Measurements from ENCODE around the gene C16orf74. TPM values are rescaled to one million over a fixed set of nuclear protein-coding genes. Genes with fewer than 3 reads are reported as not detected.

The C16orf74 gene
- total RNA-seq: 1 to 10 TPM in 1 of 2 donors, under 1 TPM in 1; 0.83 to 1.0 TPM
- long read RNA-seq, donor 1, partial matches to known transcripts: 0 of 2 reads
- long read RNA-seq, donor 1, other reads (novel, unspliced or antisense): 1 of 2 reads
- long read RNA-seq, donor 2, partial matches to known transcripts: 0 of 2 reads
- long read RNA-seq, donor 2, other reads (novel, unspliced or antisense): 1 of 2 reads

DNA sequence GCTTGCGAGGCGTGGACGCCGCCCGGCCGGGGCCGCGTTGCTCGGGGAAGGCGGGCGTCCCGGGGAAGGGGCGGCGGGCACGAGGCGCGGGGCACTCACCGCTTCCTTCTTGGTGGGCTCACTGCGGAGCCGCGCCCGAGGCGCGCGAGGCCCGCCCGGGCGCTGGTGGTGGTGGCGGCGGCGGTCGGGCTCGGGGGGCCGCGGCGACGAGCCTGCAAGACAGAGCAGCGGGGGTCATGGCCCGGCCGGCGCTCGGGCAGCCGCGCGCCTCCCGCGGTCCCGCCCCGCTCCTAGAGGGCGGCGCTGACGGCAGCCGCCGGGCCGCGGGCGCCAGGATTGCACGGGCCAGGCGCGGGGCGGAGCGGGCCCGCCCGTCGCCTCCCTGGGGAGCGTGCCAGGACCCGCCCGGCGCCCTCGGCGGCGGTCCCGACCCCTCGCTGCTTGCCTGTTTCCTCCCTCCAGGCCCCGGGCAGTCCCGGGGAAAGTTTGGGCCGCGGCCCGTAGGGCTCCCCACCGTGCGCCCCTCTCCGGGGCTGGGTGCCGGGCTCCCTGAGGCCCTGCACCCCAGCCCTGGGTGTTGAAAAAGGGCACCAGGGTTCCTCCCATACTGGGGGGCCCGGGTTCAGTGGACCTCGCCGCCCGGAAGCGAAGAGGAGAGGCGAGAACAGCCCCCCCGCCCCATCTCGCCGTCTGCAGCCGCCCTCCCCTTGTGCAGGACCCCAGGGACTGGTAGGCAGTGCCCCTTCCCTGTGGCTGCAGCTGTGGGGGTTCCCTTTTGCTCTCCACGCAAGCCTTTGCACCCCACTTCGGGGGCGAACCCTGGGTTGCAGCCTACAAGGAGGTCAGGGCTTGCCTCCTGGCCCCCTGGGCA lies at the start of gene C16orf74:
Gene C16orf74 (minus strand): TSS at position 270 of the 871 bp plus-strand sequence. CDS start 15,879 bp downstream, outside the sequence.
- intact Hi-C loops (cut with DNase I): no loop called here
- no peak for DNase-seq (ENCODE audit: low spot score)

DNA sequence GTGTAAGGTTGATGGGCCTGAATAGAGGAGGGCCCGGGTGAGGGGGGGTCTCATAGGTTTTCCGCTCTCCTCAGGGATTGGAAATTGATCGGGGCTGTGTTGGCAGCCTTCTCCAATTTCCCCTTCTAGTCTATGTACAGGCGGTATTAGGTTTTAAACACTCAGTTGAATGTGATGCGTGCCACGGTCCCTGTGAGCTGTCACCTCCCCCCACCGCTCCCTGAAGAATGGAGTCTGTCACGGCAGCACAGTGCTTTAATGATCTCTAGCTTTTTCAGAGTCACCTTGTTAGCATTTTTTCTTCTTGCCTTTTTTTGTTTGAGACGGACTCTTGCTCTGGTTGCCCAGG lies 49.4 kb upstream of the C16orf74 start:
- no peak for DNase-seq (ENCODE audit: low spot score)
- intact Hi-C loops (cut with DNase I): no loop called here

GRCh38 chr16:85799497-85800320 lies 48.8 kb upstream of the C16orf74 start, which contains the start of the genes COX4I1 and EMC8:
Gene COX4I1 (plus strand): TSS chr16:85799695. CDS start chr16:85801206, 1,511 bp downstream.
Gene EMC8 (minus strand): TSS chr16:85799544. CDS start chr16:85799295, 249 bp downstream.
- peak; percentile 99 for DNase-seq (ENCODE audit: low spot score)
- intact Hi-C loops (cut with DNase I): no loop called here

DNA sequence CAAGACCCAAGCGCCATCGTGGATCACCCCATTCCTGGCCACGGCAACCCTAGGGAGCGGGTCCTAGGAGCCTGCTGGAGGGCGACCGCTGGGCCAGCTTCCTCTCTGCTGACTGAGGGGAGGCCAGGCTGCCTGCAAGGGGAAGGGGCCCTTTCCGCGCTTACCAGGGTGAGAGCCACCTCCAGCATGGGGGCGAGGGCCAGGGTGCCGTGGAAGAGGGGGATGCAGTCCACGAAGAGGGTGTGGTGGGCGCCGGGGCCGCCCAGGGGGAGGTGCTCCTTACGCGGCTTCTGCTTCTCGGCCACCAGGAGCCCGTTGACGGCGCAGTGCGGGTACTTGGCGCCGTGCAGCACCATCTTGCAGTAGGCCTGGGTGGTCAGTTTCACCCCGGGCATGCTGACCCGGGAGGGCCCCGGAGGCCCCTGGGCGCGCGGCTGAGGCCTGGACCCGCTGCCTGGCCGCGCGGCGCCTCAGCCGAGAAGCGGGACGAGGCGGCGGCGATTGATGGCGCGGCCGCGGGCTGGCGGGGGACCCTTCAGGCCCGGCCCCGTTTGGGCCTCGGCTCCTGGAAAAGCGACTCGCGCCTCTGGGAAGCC lies 48.1 kb upstream of the C16orf74 start:
- no peak for DNase-seq (ENCODE audit: low spot score)
- intact Hi-C loops (cut with DNase I): no loop called here

DNA sequence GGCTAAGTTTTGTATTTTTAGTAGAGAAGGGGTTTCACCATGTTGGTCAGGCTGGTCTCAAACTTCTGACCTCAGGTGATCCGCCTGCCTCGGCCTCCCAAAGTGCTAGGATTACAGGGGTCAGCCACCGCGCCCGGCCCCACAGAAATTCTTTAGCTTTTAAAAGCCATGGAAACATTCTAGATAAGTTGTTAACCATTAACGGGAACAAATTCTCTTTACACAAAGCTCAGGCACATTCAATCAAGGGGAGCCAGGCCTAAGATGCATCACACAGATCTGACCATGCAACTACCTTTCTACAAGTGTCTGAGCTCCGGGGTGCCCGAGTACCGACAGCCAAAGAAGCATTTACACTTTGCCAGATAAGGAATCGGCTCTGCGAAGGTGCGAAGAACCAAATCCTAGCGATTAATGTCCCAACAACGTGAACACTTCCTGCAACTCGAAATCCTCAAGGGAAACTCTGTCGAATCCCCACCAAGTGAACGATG lies 47.4 kb upstream of the C16orf74 start:
- intact Hi-C loops (cut with DNase I): no loop called here
- DNase-seq (ENCODE audit: low spot score): no peak

- intact Hi-C loops (cut with DNase I): no loop called here
Observed at GRCh38 chr16:85796599-85796998, 45.7 kb upstream of the C16orf74 start.

DNA sequence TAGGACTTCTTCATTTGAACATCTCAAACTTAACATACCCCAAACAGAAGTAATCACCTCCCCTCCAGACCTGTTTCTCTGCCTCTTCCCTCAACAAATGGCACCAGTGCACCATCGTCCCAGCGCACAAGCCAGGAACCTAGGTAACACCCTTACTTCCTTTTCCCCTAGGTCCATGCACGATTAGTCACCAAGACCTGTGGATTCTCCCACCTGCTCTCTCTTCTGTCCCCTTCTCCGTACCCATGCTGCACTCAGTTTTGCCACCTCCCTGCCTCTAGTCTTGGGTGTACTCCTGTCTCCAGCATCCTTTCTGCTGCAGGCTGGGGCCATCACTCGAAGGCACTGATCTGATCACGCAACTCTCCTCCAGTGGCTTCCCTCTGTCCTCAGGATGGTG lies 45.3 kb upstream of the C16orf74 start:
- intact Hi-C loops (cut with DNase I): no loop called here
- no peak for DNase-seq (ENCODE audit: low spot score)

More at GRCh38 chr16:85796599-85796998, 45.7 kb upstream of the C16orf74 start:
- DNase-seq (ENCODE audit: low spot score): no peak

DNA sequence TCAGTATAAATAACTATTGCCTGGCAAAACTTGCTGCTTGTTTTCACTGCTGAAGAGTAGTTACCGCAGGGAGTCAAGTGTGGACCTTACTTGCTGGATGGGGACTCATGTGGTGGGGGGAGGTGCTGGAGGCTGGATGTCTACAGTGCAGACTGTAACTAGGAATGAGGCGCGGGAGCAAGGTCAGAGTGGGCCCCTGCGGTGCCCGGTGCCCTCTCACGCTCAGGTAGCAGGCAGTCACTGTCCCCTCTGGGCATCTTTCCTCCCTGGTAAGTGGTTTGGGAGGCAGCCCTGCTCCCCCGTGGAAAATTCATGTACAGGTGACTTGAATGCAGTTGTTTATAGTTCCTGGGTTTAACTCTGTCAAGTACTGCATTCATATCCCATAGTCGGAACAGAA lies 43.8 kb upstream of the C16orf74 start:
- intact Hi-C loops (cut with DNase I): no loop called here
- DNase-seq (ENCODE audit: low spot score): no peak

DNA sequence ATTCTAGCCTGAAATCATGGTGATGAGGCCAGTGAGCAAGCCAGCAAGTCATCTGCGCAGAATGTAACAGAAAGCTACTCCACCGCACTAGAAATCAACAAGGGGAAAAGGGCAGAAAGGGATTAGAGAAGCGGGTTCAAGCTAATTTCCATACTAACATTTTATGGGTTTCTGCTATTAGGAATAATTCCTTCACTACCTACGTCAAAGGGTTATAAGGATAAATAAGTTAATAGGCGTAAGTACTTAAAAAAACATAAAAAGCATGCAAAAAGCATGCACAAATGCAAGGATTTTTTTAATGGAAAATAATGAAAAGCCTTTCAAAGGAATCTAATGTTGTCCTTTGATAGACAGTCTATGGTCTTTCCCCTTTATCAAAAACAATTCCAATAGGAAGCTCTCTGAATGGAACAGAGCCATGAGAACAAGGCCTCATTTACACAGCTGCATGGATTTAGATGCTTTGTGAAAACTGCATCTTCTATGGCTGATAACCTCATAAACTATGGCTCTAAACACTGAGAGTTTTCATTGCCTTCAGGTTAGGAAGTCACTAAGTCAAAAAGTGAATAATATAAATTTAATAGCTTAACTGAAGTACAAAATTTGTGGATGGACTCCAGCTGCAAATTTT lies 42.9 kb upstream of the C16orf74 start:
- DNase-seq (ENCODE audit: low spot score): no peak
- intact Hi-C loops (cut with DNase I): no loop called here

GRCh38 chr16:85789773-85790172 lies 38.9 kb upstream of the C16orf74 start:
- intact Hi-C loops (cut with DNase I): no loop called here
- DNase-seq (ENCODE audit: low spot score): no peak

DNA sequence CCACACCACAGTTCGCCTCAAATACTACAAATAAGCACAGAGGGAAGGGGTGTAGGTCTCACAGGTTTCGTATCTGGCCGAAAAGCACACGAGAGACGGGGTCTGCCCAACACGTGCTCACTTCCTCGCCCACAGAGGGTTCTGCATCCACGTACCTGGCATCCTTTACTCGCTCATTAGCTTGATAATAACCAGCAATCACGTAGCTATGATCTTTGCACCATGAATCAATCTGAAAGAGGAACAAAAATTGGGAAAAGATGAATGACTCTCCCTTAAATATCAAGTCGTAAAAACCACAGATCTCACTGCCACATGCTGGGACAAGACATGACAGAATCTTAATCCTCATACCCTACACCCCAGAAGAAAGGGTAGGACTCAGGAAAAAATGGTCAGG lies 37.9 kb upstream of the C16orf74 start:
- DNase-seq (ENCODE audit: low spot score): no peak
- intact Hi-C loops (cut with DNase I): no loop called here

DNA sequence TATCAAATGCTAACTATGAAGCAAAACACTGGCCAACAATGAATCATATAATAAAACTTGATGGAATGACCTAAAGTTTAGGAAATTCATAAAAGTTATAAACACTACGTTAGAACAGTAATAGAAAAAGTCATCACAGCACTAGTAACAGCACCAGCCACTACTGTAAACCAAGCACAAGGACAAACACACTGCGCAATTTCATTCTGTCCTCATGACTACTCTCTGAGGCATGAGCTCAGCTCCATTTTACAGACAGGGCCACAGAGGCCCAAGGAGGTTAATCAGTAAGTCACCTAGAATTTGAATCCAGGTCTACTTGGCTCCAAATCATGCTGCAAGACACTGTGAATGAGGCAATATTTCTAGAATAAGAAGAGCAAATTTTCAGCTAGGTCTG lies 35.0 kb upstream of the C16orf74 start:
- intact Hi-C loops (cut with DNase I): no loop called here
- DNase-seq (ENCODE audit: low spot score): no peak

DNA sequence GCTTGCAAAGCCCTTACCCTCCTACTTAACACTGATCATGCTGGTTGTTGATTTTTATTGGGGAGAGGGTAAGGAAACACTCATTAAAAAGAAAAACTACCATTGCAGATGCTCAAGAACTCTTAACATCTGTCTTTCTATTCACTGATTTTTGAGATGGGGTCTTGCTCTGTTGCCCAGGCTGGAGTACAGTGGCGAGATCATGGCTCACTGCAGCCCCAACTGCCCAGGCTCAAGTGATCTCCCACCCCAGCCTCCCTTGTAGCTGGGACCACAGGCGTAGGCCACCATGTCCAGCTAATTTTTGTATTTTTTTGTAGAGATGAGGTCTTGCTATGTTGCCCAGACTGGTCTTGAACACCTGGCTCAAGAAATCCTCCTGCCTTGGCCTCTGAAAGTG lies 33.9 kb upstream of the C16orf74 start:
- intact Hi-C loops (cut with DNase I): no loop called here
- DNase-seq (ENCODE audit: low spot score): no peak

DNA sequence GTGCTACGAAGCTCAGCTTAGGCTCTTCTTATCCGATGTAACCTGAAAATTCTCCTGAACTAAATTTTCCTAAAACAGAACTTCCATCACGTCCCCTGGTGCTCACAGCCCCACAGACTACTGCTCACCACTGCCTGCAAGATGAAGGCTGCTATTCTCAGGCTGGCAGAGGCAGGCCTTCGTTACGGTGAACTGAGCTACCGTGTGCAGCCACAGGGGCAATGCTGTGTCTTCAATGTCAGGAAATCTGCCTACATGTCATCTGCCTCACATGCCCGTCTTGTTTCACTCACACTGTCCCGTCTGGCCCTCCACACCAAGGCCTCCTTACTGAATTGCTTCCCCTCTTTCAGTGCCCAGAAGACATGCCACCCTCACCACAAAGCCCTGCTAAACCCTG lies 32.5 kb upstream of the C16orf74 start:
- intact Hi-C loops (cut with DNase I): no loop called here
- DNase-seq (ENCODE audit: low spot score): no peak

DNA sequence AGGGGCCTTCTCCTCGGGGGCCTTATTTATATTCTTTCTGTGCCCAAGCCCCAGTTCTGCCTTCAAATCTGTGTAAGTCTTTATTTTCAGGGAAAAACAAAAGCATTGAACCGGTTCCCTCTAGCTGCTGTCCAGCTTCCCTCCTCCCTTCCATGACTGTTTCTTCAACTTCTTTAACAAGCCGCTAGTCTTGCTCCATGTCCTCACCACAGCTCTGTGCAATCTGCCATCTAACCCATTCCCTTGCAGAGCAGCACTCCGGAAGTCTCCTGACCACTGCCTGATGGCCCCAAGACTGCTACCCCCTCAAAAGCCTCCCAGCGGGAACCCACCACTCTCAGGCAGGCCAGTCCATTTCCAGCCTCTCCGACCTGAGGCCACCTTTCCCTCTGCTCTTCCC lies 31.6 kb upstream of the C16orf74 start:
- no peak for DNase-seq (ENCODE audit: low spot score)
- intact Hi-C loops (cut with DNase I): no loop called here

- no peak for DNase-seq (ENCODE audit: low spot score)
- intact Hi-C loops (cut with DNase I): no loop called here
Observed at GRCh38 chr16:85781695-85782370, 30.9 kb upstream of the C16orf74 start.

DNA sequence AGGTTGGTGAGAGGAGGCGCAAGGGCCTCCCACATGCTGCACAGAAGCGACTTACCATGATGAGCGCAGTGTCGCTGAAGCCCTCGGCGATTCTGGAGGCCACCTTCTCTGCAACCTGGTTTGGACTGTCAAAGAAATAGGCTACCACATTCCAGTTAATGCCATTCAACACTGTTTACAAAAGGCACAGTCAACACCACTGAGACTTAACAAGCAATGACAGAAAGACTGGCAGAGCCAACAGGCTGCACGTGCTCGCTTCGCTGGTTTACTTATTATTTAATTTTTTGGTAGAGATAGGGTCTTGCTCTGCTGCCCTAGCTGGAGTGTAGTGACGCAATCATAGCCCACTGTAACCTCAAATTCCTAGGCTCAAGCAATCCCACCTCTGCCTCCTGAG lies 30.3 kb upstream of the C16orf74 start:
- intact Hi-C loops (cut with DNase I): no loop called here
- DNase-seq (ENCODE audit: low spot score): no peak

- intact Hi-C loops (cut with DNase I): no loop called here
Observed at GRCh38 chr16:85780281-85780680, 29.4 kb upstream of the C16orf74 start.

More at GRCh38 chr16:85780281-85780680, 29.4 kb upstream of the C16orf74 start:
- no peak for DNase-seq (ENCODE audit: low spot score)

Measured in posterior vena cava (tissue), 2 donors.